HepG2 (cell line): ENCODE measurements around the gene BLOC1S4. TPM values are rescaled to one million over a fixed set of nuclear protein-coding genes. Genes with fewer than 3 reads are reported as not detected.
A peak's percentile ranks its signal among the peaks of the same experiment; 100 is the strongest.

Source experiments
- ATM ChIP-seq: fragments of 450-650 bp; IDR thresholded peaks from 2 replicates; pipeline ENCODE4 v1.7.1; 2017; ENCODE audit warnings: mild to moderate bottlenecking, borderline replicate concordance
- FOXO4 ChIP-seq: sonication (generic); formaldehyde crosslinking; conservative IDR thresholded peaks from 2 replicates; pipeline ENCODE4 v1.8.1; 2023; ENCODE audit warnings: missing genetic modification reagents
- HCFC1 ChIP-seq: fragments of 150-350 bp; IDR thresholded peaks from 2 replicates; pipeline ENCODE4 v1.6.1; 2014; ENCODE audit warnings: low read depth, low read length
- JDP2 ChIP-seq: sonication (generic); formaldehyde crosslinking; IDR thresholded peaks from 2 replicates; pipeline ENCODE4 v1.8.1; 2022; ENCODE audit warnings: missing genetic modification reagents, borderline replicate concordance
- PLRG1 ChIP-seq: fragments of 450-650 bp; conservative IDR thresholded peaks from 2 replicates; pipeline ENCODE4 v1.6.1; 2016
- POGK ChIP-seq: sonication (generic); formaldehyde crosslinking; conservative IDR thresholded peaks from 2 replicates; pipeline ENCODE4 v1.8.0; 2022; ENCODE audit warnings: mild to moderate bottlenecking, moderate library complexity, missing genetic modification reagents
- STAT5B ChIP-seq: sonication (generic); formaldehyde crosslinking; IDR thresholded peaks from 2 replicates; pipeline ENCODE4 v1.4.0; 2020; ENCODE audit warnings: missing genetic modification reagents
- ZBTB37 ChIP-seq: sonication (generic); formaldehyde crosslinking; IDR thresholded peaks from 2 replicates; pipeline ENCODE4 v1.4.0; 2020; ENCODE audit warnings: mild to moderate bottlenecking, missing genetic modification reagents
- ZBTB40 ChIP-seq, 2 experiments: fragments of 450-650 bp in 1 of 2; sonication (generic) in 1 of 2; formaldehyde crosslinking in 1 of 2; IDR thresholded peaks; 2 replicates each; pipeline versions ENCODE4 v1.6.1 to v1.8.0; 2016 to 2022; ENCODE audit warnings: antibody characterized with exemption in 1 of 2, mild to moderate bottlenecking in 1 of 2, missing genetic modification reagents in 1 of 2
- ZKSCAN8 ChIP-seq: IDR thresholded peaks from 2 replicates; pipeline ENCODE4 v1.6.1; 2016; ENCODE audit warnings: borderline replicate concordance, missing genetic modification reagents, missing compliant biosample characterization
- ZNF572 ChIP-seq: sonication (generic); formaldehyde crosslinking; IDR thresholded peaks from 2 replicates; pipeline ENCODE4 v1.5.1; 2020; ENCODE audit warnings: mild to moderate bottlenecking, missing genetic modification reagents
- ZNF691 ChIP-seq: sonication (generic); formaldehyde crosslinking; IDR thresholded peaks from 2 replicates; pipeline ENCODE4 v1.4.0; 2020; ENCODE audit warnings: missing genetic modification reagents, low read depth, mild to moderate bottlenecking, borderline replicate concordance
- ZNF773 ChIP-seq: sonication (generic); formaldehyde crosslinking; IDR thresholded peaks from 2 replicates; pipeline ENCODE4 v1.4.0; 2020; ENCODE audit warnings: missing genetic modification reagents, borderline replicate concordance
- polyA plus RNA-seq, 8 experiments: library from polyadenylated mRNA; depleted of rRNA in 3 of 8; stranded (reverse) in 7 of 8; unstranded in 1 of 8; fragments of >200 nt; fragmentation: Illumina TruSeq in 4 of 8; extraction: Trizol in 4 of 8; gene quantifications; 2 replicates each; pipeline versions ENCODE4 v1.2.1 to v1.2.3, GENCODE V29; 2011 to 2016; ENCODE audit warnings: low read depth in 4 of 8, missing spikeins in 1 of 8, mixed read lengths in 1 of 8; ENCODE audit not compliant: insufficient read depth in 1 of 8
- total RNA-seq, 5 experiments: library from RNA; depleted of rRNA; stranded (reverse); fragments of >200 nt; fragmentation: Illumina TruSeq; extraction: Trizol; gene quantifications; 2 replicates each; pipeline ENCODE4 v1.2.3, GENCODE V29; 2016; ENCODE audit warnings: low read depth in 1 of 5

Gene BLOC1S4
- total and polyA plus RNA-seq, 2 of the 13 experiments (the other 11 are each of a cell fraction or from before 2014, with no cell fraction given), result 15.5 to 20.9 TPM

GRCh38 chr4:6749340-6750171, 33.6 kb downstream of the BLOC1S4 start (continued):
- no peak for TF ChIP-seq ZNF773 (CRISPR knock-in tag)
- TF ChIP-seq ZBTB37 (CRISPR knock-in tag), result no peak
- 0 out of 2 replicates have a peak, but pooled peaks have one; percentile 83 for TF ChIP-seq FOXO4 (CRISPR knock-in tag)
- TF ChIP-seq ZNF572, result 0 out of 2 replicates have a peak, but pooled peaks have one; percentile 81
- TF ChIP-seq ATM, result no peak
- TF ChIP-seq ZKSCAN8, result peak; percentile 67; the same call in 1 of the 2 replicates
- TF ChIP-seq STAT5B (CRISPR knock-in tag), result no peak
- no peak for TF ChIP-seq JDP2
- TF ChIP-seq PLRG1, result no peak
- no peak for TF ChIP-seq ZBTB40 (IDR thresholded peaks at IDR 0.05)
- TF ChIP-seq ZBTB40 (CRISPR knock-in tag; IDR thresholded peaks at IDR 0.05), result no peak; the same call in 1 of the 2 replicates
- no peak for TF ChIP-seq HCFC1
- peak; percentile 89; the same call in 1 of the 2 replicates for TF ChIP-seq ZNF691 (CRISPR knock-in tag)
- TF ChIP-seq POGK (CRISPR knock-in tag), result 0 out of 2 replicates have a peak, but pooled peaks have one; percentile 12
